Esophagus squamous epithelium (tissue), 5 donors: ENCODE measurements around the gene NUDT13. TPM values are rescaled to one million over a fixed set of nuclear protein-coding genes. Genes with fewer than 3 reads are reported as not detected.
A peak's percentile ranks its signal among the peaks of the same experiment; 100 is the strongest.

ENCODE experiments used
- DNase-seq: peaks from one replicate; lab custom pipeline; 2025; lab: John Stamatoyannopoulos, UW
- H3K27ac ChIP-seq, 4 donors: fragments of 200-600 bp; sonication (generic); one replicate each; pipeline ENCODE4 v1.5.1; 2016 to 2019; ENCODE audit warnings: mild to moderate bottlenecking in 1 of 4
- H3K27me3 ChIP-seq, 4 donors: fragments of 200-600 bp; sonication (generic); 1 replicate in 3 of 4; 2 replicates in 1 of 4; pipeline versions ENCODE4 v1.5.1 to v1.6.0; 2017 to 2021; ENCODE audit warnings: antibody characterized with exemption in 1 of 4
- H3K36me3 ChIP-seq, 3 donors: fragments of 200-600 bp; sonication (generic); one replicate each; pipeline ENCODE4 v1.5.1; 2016 to 2019
- H3K4me1 ChIP-seq, 3 donors: fragments of 200-600 bp; sonication (generic); one replicate each; pipeline ENCODE4 v1.5.1; 2017 to 2019
- H3K4me3 ChIP-seq, 4 donors: fragments of 200-600 bp; sonication (generic); 1 replicate in 3 of 4; 2 replicates in 1 of 4; pipeline ENCODE4 v1.5.1; 2016 to 2019; ENCODE audit warnings: mild to moderate bottlenecking in 2 of 4, moderate library complexity in 1 of 4
- H3K9me3 ChIP-seq, 3 donors: fragments of 200-600 bp; sonication (generic); one replicate each; pipeline ENCODE4 v1.5.1; 2016 to 2019
- POLR2A ChIP-seq, 4 donors: fragments of 450-650 bp; IDR thresholded peaks; one replicate each; pipeline ENCODE4 v1.6.1; 2017; ENCODE audit warnings: antibody characterized with exemption in 4 of 4, mild to moderate bottlenecking in 4 of 4, moderate library complexity in 3 of 4
- WGBS, 2 donors: methylation state at CpG; one replicate each; pipeline ENCODE4 v1.1.5; 2018; 5-methylcytosine and 5-hydroxymethylcytosine counted together
- intact Hi-C: fragments of 100-400 bp; cut with DNase I; formaldehyde crosslinking; loops from one replicate; pipeline ENCODE4 v1.15.0; 2022
- total RNA-seq, 4 donors: library from RNA; depleted of rRNA; stranded (reverse); fragments of >200 nt; gene quantifications; one replicate each; pipeline ENCODE4 v1.1.0, GENCODE V29; 2016
- TF ChIP-seq, protein P1 (sequence below), 6 experiments: fragments of 450-650 bp in 4 of 6; fragments of 200-600 bp in 2 of 6; sonication (generic) in 2 of 6; IDR thresholded peaks; one replicate each; pipeline ENCODE4 v1.5.1; 2016 to 2019; ENCODE audit warnings: antibody characterized with exemption in 6 of 6, mild to moderate bottlenecking in 4 of 6, moderate library complexity in 4 of 6
- donor health status: DM: yes; HTN: yes; CAD: no.

NUDT13 gene
- total RNA-seq, 4 donors from 2014 or later = 0.88 to 1.9 (median 1.3) TPM; not detected in 1

DNA sequence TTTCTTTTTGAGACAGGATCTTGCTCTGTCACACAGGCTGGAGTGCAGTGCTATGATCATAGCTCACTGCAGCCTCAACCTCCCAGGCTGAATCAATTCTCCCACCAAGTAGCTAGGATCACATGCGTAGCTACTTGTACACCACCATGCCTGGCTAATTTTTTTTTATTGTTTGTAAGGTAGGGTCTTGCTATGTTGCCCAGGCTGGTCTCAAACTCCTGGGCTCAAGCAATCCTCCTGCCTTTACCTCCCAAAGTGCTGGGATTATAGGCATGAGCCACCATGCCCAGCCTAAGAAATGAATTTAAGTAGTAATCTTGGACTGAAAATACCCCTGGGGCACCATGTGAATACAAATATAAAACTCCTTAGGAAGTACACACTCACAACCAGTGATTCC, 5.8 kb downstream of the NUDT13 start:
- H3K27ac ChIP-seq = no peak overlapping the region
- no peak overlapping the region for H3K4me3 ChIP-seq
- H3K36me3 ChIP-seq = peaks cover 0 to 20% (median 0%) of the 10 kb centered on the region in 3 donors
- H3K9me3 ChIP-seq = no peaks in the 10 kb centered on the region
- intact Hi-C loops = loop anchor here (10.0 kb wide), 1 partner anchor 49 kb away; the partner anchor contains the start of genes ECD and FAM149B1
- no peaks in the 10 kb centered on the region for H3K27me3 ChIP-seq
- peaks cover 0 to 26% (median 10%) of the 10 kb centered on the region in 3 donors for H3K4me1 ChIP-seq
- DNase-seq = no peak
- TF ChIP-seq, protein P1, sequence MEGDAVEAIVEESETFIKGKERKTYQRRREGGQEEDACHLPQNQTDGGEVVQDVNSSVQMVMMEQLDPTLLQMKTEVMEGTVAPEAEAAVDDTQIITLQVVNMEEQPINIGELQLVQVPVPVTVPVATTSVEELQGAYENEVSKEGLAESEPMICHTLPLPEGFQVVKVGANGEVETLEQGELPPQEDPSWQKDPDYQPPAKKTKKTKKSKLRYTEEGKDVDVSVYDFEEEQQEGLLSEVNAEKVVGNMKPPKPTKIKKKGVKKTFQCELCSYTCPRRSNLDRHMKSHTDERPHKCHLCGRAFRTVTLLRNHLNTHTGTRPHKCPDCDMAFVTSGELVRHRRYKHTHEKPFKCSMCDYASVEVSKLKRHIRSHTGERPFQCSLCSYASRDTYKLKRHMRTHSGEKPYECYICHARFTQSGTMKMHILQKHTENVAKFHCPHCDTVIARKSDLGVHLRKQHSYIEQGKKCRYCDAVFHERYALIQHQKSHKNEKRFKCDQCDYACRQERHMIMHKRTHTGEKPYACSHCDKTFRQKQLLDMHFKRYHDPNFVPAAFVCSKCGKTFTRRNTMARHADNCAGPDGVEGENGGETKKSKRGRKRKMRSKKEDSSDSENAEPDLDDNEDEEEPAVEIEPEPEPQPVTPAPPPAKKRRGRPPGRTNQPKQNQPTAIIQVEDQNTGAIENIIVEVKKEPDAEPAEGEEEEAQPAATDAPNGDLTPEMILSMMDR (IDR thresholded peaks at IDR 0.05) = no peak
- no peak for TF ChIP-seq POLR2A (IDR thresholded peaks at IDR 0.05)
- WGBS, 2 donors = 91 to 100% methylated on average over 1 of the region's 1 CpG

DNA sequence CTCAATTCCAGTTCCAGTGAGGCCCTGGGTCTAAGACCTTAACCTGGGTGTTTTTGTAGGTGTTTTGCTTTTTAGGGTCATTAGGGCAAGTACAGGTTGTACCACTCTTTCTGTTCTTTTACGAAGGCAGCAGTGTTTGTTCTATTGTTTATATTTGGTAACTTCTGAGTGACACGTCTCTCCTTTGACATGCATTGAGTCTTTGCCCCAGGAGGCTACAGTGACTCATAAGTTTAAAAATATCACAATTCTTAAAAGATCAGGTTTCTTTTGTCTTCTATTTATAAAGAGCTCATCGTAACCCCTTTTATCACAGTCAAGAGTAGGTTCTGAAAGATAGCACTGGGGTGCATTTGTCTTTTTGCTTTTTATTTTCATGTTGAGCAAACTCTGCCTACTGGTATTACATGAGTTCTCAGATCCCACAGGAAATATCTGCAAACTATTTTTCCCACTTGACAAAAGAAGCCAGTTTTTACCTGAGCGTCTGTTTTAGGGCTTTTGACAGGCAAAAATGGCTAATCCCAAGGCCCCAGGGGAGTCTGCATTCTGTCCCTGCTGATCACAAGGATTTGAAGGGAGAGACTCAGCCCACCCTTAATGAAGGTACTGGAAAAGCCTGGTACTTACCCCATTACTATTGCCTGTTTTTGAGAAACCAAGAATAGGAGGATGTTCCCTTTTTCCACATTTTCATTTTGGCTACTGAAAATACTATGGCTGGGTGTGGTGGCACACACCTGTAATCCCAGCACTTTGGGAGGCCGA, 7.9 kb downstream of the NUDT13 start:
- intact Hi-C loops = loop anchor here (10.0 kb wide), 1 partner anchor 47 kb away; the partner anchor contains the start of genes ECD and FAM149B1

DNA sequence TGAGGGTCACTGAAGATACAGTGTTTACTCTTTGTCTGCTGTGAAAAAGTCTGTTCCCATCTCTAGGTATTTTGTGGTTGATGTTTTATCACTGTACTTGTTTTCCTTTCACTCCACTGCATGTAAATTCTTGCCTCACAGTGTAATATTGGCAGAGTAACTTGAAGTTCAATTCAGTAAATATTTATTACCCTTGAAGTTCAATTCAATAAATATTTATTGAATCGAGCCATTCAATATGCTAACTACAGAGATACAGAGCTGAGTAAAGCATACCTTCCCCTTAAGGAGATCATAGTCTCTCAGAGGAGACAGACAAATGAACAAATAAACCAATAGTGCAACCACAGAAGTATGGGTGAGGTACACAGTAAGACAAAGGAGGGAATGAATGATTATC, 9.2 kb downstream of the NUDT13 start:
- peaks cover 0 to 14% (median 10%) of the 10 kb centered on the region in 3 donors for H3K4me1 ChIP-seq
- peaks cover 0 to 47% (median 0%) of the 10 kb centered on the region in 3 donors for H3K36me3 ChIP-seq
- TF ChIP-seq, protein P1 (IDR thresholded peaks at IDR 0.05) = no peak
- TF ChIP-seq POLR2A (IDR thresholded peaks at IDR 0.05) = no peak
- intact Hi-C loops = loop anchor here (10.0 kb wide), 1 partner anchor 45 kb away; the partner anchor contains the start of genes ECD and FAM149B1
- no peak for DNase-seq
- no peaks in the 10 kb centered on the region for H3K27me3 ChIP-seq
- H3K27ac ChIP-seq = no peak overlapping the region
- 71 to 75% methylated on average over 1 of the region's 1 CpG for WGBS, 2 donors
- no peak overlapping the region for H3K4me3 ChIP-seq
- no peaks in the 10 kb centered on the region for H3K9me3 ChIP-seq

More for the DNA sequence above, 7.9 kb downstream of the NUDT13 start:
- no peak overlapping the region for H3K4me3 ChIP-seq
- no peaks in the 10 kb centered on the region for H3K9me3 ChIP-seq
- no peaks in the 10 kb centered on the region for H3K27me3 ChIP-seq
- TF ChIP-seq, protein P1 (IDR thresholded peaks at IDR 0.05) = no peak
- no peak for TF ChIP-seq POLR2A (IDR thresholded peaks at IDR 0.05)
- H3K36me3 ChIP-seq = peaks cover 0 to 34% (median 0%) of the 10 kb centered on the region in 3 donors
- peak overlapping the region in 2 of 4 donors; percentile 45 to 55 for H3K27ac ChIP-seq
- DNase-seq = no peak
- peaks cover 0 to 23% (median 10%) of the 10 kb centered on the region in 3 donors for H3K4me1 ChIP-seq
- 28 to 41% methylated on average over 4 to 5 of the region's 5 CpGs for WGBS, 2 donors

DNA sequence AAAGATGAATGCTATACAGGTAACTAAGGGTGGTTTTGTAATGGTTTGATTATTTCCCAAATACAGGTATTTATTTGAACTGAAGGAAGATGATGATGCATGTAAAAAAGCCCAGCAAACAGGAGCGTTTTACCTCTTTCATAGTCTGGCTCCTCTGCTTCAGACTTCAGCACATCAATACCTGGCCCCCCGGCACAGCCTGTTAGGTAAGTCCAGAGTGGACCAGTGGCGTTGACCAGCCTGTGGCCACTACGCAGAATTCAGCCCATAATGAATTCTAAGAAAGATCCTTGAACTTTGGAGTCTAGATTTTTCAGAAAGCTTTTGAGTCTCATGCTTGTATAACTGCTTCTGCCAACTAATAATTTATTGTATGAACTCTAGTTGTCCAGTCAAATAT, 9.7 kb downstream of the NUDT13 start:
- WGBS, 2 donors = 92 to 94% methylated on average over 4 of the region's 4 CpGs
- Histone ChIP-seq H3K27ac (no peak overlapping the region), H3K36me3 (peaks cover 0 to 51% (median 0%) of the 10 kb centered on the region in 3 donors), H3K9me3 (no peaks in the 10 kb centered on the region), H3K27me3 (no peaks in the 10 kb centered on the region), H3K4me1 (peaks cover 0 to 14% (median 10%) of the 10 kb centered on the region in 3 donors), H3K4me3 (no peak overlapping the region)
- intact Hi-C loops = loop anchor here (10.0 kb wide), 1 partner anchor 45 kb away; the partner anchor contains the start of genes ECD and FAM149B1
- no peak for DNase-seq
- no peak for TF ChIP-seq POLR2A (IDR thresholded peaks at IDR 0.05)
- TF ChIP-seq, protein P1 (IDR thresholded peaks at IDR 0.05) = no peak

DNA sequence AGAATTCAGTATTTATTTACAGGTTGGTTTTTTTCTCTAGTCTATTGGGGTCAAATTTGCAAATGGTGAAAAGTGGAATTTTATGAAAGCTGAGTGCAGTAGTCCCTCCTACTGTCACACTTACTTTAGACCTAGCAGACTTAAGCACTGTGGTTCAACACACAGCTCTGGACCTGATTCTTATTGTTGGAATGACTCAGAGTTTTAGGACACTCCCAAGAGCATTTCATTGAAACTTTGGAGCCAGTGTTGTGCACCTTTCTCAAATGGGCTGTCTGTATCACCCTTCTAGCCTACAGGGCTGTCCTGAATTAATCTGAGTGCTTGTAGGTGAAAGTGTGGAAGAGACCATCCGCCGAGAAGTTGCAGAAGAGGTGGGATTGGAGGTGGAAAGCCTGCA, 16.1 kb downstream of the NUDT13 start:
- H3K4me1 ChIP-seq = peaks cover 0 to 6% (median 0%) of the 10 kb centered on the region in 3 donors
- H3K27me3 ChIP-seq = no peaks in the 10 kb centered on the region
- no peaks in the 10 kb centered on the region for H3K9me3 ChIP-seq
- TF ChIP-seq, protein P1 (IDR thresholded peaks at IDR 0.05) = no peak
- no peak for TF ChIP-seq POLR2A (IDR thresholded peaks at IDR 0.05)
- 100% methylated on average over 2 of the region's 2 CpGs for WGBS, 2 donors
- H3K36me3 ChIP-seq = peaks cover 0 to 91% (median 6%) of the 10 kb centered on the region in 3 donors
- H3K4me3 ChIP-seq = no peak overlapping the region
- DNase-seq = no peak
- intact Hi-C loops = no loop called here
- H3K27ac ChIP-seq = no peak overlapping the region
